H1 (cell line): ENCODE data around the gene ANO2.

Experiments
- CHD2 ChIP-seq: IDR thresholded peaks from 2 replicates; pipeline ENCODE4 v1.6.1; 2012; ENCODE audit warnings: low read length, improper control_type of control experiment
- CTCF ChIP-seq, 3 experiments: IDR thresholded peaks; 1 replicate in 2 of 3; 2 replicates in 1 of 3; pipeline versions ENCODE4 v1.5.1 to v1.6.1; 2011; ENCODE audit warnings: low read length in 3 of 3, mild to moderate bottlenecking in 3 of 3, inconsistent platforms in 2 of 3, low read depth in 1 of 3, moderate library complexity in 1 of 3; ENCODE audit not compliant: insufficient read depth in 1 of 3; ENCODE audit errors: control extremely low read depth in 1 of 3
- EGR1 ChIP-seq: IDR thresholded peaks from 2 replicates; pipeline ENCODE4 v1.6.1; 2011; ENCODE audit warnings: low read depth, low read length, borderline replicate concordance
- GABPA ChIP-seq: IDR thresholded peaks from 2 replicates; pipeline ENCODE4 v1.6.1; 2011; ENCODE audit warnings: mild to moderate bottlenecking, low read length, moderate library complexity, borderline replicate concordance; ENCODE audit not compliant: insufficient read depth
- HDAC2 ChIP-seq, 2 experiments: fragments of 300-600 bp in 1 of 2; sonication (generic) in 1 of 2; IDR thresholded peaks; 2 replicates each; pipeline ENCODE4 v1.6.1; 2011 to 2012; ENCODE audit warnings: low read depth in 2 of 2, low read length in 2 of 2, mild to moderate bottlenecking in 2 of 2, moderate library complexity in 2 of 2, borderline replicate concordance in 1 of 2, inconsistent platforms in 1 of 2
- JUND ChIP-seq: IDR thresholded peaks from 2 replicates; pipeline ENCODE4 v1.6.1; 2011; ENCODE audit warnings: mild to moderate bottlenecking, improper control_type of control experiment, low read length
- POLR2A ChIP-seq, 2 experiments: IDR thresholded peaks; 1 replicate in 1 of 2; 2 replicates in 1 of 2; pipeline ENCODE4 v1.6.1; 2011; ENCODE audit warnings: low read depth in 2 of 2, low read length in 2 of 2, mild to moderate bottlenecking in 2 of 2; ENCODE audit errors: control extremely low read depth in 1 of 2
- SIN3A ChIP-seq, 2 experiments: IDR thresholded peaks in 1 of 2; conservative IDR thresholded peaks in 1 of 2; 2 replicates each; pipeline ENCODE4 v1.6.1; 2011 to 2012; ENCODE audit warnings: low read length in 2 of 2, improper control_type of control experiment in 1 of 2, low read depth in 1 of 2, mild to moderate bottlenecking in 1 of 2
- TAF1 ChIP-seq: IDR thresholded peaks from 2 replicates; pipeline ENCODE4 v1.6.1; 2011; ENCODE audit warnings: mild to moderate bottlenecking, low read depth, low read length
- TCF12 ChIP-seq: IDR thresholded peaks from 2 replicates; pipeline ENCODE4 v1.6.1; 2011; ENCODE audit warnings: low read depth, mild to moderate bottlenecking, low read length

DNA sequence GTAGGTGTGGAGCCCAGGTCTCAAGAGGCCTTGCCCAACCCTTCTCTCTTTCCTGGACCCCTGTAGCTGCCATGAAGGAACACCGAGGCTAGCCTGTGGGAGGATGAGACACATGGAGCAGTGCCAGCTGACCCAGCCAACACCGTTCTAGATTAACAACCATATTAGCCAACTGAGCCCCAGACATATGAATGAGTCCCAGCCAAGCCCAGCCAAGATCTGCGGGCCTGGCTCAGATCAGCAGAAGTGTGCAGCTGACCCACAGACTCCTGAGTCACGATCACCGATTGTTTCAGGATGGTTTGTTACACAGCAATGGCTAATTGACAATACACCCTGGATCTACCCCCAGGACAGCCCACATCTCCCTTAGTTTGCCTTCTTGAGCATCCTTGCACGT, 431.0 kb downstream of the ANO2 start:
- no peak for TF ChIP-seq CTCF (IDR thresholded peaks at IDR 0.05; ENCODE audit: control extremely low read depth in 1 of 3, insufficient read depth in 1 of 3, low read depth in 1 of 3, low read length in 3 of 3)
- TF ChIP-seq JUND = no peak
- TF ChIP-seq TAF1 = no peak
- TF ChIP-seq POLR2A (IDR thresholded peaks at IDR 0.05; ENCODE audit: control extremely low read depth in 1 of 2, low read depth in 2 of 2, low read length in 2 of 2) = no peak
- no peak for TF ChIP-seq CHD2
- TF ChIP-seq TCF12 = no peak
- no peak for TF ChIP-seq EGR1
- TF ChIP-seq SIN3A (conservative IDR thresholded peaks at IDR 0.05 in 1 of 2, IDR thresholded peaks at IDR 0.05 in 1 of 2; ENCODE audit: low read depth in 1 of 2, low read length in 2 of 2) = no peak
- no peak for TF ChIP-seq GABPA
- TF ChIP-seq HDAC2 (IDR thresholded peaks at IDR 0.05; ENCODE audit: borderline replicate concordance in 1 of 2, low read depth in 2 of 2, low read length in 2 of 2) = no peak
